ENCODE results near the gene SERHL2. TPM values are rescaled to one million over a fixed set of nuclear protein-coding genes. Genes with fewer than 3 reads are reported as not detected.

SERHL2 gene
- polyA plus RNA-seq, 1 of the 3 experiments (the other 2 are of a cell fraction) = 3.1 TPM

- Histone ChIP-seq H3F3A (replicated peaks; ENCODE audit: insufficient read depth) (peaks cover 10% of the 10 kb centered on the region), H3K4me3 (ENCODE audit: low read depth in 2 of 2, low read length in 1 of 2) (no peak overlapping the region), H4K20me1 (ENCODE audit: insufficient read depth) (peaks cover 9% of the 10 kb centered on the region; the same call in 1 of the 2 replicates), H3K9me2 (no peaks in the 10 kb centered on the region), H3K9me3 (no peaks in the 10 kb centered on the region), H3K4me1 (ENCODE audit: control insufficient read depth in 1 of 2, insufficient read depth in 2 of 2, low read depth in 1 of 2, low read length in 1 of 2) (peaks cover 6 to 11% of the 10 kb centered on the region in 2 experiments; a peak in 2 of 4 replicates), H3K27me3 (ENCODE audit: insufficient read depth) (no peaks in the 10 kb centered on the region), H3K9ac (no peak overlapping the region), H2AFZ (ENCODE audit: low read depth) (no peak overlapping the region), H3K27ac (ENCODE audit: low read depth in 2 of 2, low read length in 1 of 2) (no peak overlapping the region), H3K4me2 (no peak overlapping the region), H3K79me2 (ENCODE audit: insufficient read depth) (peaks cover 18% of the 10 kb centered on the region), H3K36me3 (replicated peaks in 1 of 2; ENCODE audit: control insufficient read depth in 1 of 2, insufficient read depth in 2 of 2, low read length in 1 of 2) (no peaks in the 10 kb centered on the region)
- no peak for DNase-seq
- 87% methylated on average over 11 of the region's 20 CpGs for WGBS (ENCODE audit: low lambda C conversion rate)
- ChIA-PET CTCF (no interaction called here), POLR2A (no interaction called here)
- TF ChIP-seq NFIC (IDR thresholded peaks at IDR 0.05; ENCODE audit: borderline replicate concordance) (no peak), REST (IDR thresholded peaks at IDR 0.05; ENCODE audit: low read depth, low read length) (no peak), SIN3A (IDR thresholded peaks at IDR 0.05; ENCODE audit: borderline replicate concordance, low read depth, low read length) (no peak), RCOR1 (IDR thresholded peaks at IDR 0.05; ENCODE audit: low read length) (no peak), JUND (IDR thresholded peaks at IDR 0.05) (no peak), TEAD4 (IDR thresholded peaks at IDR 0.05; ENCODE audit: borderline replicate concordance, insufficient read depth) (no peak), TCF12 (IDR thresholded peaks at IDR 0.05) (no peak), IRF3 (IDR thresholded peaks at IDR 0.05; ENCODE audit: low read depth, low read length) (no peak), EZH2phosphoT487 (IDR thresholded peaks at IDR 0.05; ENCODE audit: borderline replicate concordance, low read depth) (no peak), MEF2A (IDR thresholded peaks at IDR 0.05; ENCODE audit: borderline replicate concordance, low read depth) (no peak), SMC3 (IDR thresholded peaks at IDR 0.05; ENCODE audit: low read depth, low read length) (no peak)
- TF ChIP-seq, protein P1, sequence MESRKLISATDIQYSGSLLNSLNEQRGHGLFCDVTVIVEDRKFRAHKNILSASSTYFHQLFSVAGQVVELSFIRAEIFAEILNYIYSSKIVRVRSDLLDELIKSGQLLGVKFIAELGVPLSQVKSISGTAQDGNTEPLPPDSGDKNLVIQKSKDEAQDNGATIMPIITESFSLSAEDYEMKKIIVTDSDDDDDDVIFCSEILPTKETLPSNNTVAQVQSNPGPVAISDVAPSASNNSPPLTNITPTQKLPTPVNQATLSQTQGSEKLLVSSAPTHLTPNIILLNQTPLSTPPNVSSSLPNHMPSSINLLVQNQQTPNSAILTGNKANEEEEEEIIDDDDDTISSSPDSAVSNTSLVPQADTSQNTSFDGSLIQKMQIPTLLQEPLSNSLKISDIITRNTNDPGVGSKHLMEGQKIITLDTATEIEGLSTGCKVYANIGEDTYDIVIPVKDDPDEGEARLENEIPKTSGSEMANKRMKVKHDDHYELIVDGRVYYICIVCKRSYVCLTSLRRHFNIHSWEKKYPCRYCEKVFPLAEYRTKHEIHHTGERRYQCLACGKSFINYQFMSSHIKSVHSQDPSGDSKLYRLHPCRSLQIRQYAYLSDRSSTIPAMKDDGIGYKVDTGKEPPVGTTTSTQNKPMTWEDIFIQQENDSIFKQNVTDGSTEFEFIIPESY (IDR thresholded peaks at IDR 0.05; ENCODE audit: borderline replicate concordance, low read depth) = no peak
- TF ChIP-seq, protein P2, sequence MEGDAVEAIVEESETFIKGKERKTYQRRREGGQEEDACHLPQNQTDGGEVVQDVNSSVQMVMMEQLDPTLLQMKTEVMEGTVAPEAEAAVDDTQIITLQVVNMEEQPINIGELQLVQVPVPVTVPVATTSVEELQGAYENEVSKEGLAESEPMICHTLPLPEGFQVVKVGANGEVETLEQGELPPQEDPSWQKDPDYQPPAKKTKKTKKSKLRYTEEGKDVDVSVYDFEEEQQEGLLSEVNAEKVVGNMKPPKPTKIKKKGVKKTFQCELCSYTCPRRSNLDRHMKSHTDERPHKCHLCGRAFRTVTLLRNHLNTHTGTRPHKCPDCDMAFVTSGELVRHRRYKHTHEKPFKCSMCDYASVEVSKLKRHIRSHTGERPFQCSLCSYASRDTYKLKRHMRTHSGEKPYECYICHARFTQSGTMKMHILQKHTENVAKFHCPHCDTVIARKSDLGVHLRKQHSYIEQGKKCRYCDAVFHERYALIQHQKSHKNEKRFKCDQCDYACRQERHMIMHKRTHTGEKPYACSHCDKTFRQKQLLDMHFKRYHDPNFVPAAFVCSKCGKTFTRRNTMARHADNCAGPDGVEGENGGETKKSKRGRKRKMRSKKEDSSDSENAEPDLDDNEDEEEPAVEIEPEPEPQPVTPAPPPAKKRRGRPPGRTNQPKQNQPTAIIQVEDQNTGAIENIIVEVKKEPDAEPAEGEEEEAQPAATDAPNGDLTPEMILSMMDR (IDR thresholded peaks at IDR 0.05) = no peak
- TF ChIP-seq, protein P3, sequence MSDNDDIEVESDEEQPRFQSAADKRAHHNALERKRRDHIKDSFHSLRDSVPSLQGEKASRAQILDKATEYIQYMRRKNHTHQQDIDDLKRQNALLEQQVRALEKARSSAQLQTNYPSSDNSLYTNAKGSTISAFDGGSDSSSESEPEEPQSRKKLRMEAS (IDR thresholded peaks at IDR 0.05; ENCODE audit: low read depth) = no peak
Observed at GRCh38 chr22:42617155-42617983, 63.6 kb downstream of the SERHL2 start.
